Mammary microvascular endothelial cell (primary cell): ENCODE data around the gene DESI1. TPM values are rescaled to one million over a fixed set of nuclear protein-coding genes. Genes with fewer than 3 reads are reported as not detected.

Experiments
- total RNA-seq: library from RNA; depleted of rRNA; stranded (reverse); fragments of >200 nt; gene quantifications from 2 replicates; pipeline ENCODE4 v1.2.3, GENCODE V29; 2015

Gene DESI1
- 49.4 and 53.1 TPM in 2 replicates for total RNA-seq

DNA sequence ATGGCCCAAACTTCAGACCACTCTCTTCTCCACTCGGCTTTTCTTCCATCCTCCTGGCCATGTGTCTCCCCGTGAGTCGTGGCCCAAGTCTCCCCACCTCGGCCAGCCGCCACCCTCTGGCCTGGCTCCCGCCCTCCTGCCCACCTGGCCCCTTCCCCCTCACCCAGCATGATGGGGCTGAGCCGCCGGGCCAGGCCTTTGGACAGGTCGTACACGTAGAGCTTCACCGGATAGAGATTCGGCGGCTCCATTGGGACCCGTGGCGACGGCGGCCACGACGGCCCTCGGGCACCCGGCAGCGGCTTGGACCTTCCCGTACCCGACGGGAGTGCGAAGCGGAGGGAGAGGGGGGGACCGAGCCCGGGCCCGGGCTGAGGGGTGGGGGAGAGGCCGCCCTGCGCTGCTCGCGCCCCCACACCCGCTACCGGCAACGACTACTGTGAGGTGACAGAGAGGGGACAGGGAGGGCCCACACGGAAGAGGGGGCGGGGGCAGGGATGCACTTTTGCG lies at the start of gene DESI1:
TSS of gene DESI1 (minus strand) at position 455 of the 510 bp plus-strand sequence. CDS start at position 251, 204 bp downstream.

DNA sequence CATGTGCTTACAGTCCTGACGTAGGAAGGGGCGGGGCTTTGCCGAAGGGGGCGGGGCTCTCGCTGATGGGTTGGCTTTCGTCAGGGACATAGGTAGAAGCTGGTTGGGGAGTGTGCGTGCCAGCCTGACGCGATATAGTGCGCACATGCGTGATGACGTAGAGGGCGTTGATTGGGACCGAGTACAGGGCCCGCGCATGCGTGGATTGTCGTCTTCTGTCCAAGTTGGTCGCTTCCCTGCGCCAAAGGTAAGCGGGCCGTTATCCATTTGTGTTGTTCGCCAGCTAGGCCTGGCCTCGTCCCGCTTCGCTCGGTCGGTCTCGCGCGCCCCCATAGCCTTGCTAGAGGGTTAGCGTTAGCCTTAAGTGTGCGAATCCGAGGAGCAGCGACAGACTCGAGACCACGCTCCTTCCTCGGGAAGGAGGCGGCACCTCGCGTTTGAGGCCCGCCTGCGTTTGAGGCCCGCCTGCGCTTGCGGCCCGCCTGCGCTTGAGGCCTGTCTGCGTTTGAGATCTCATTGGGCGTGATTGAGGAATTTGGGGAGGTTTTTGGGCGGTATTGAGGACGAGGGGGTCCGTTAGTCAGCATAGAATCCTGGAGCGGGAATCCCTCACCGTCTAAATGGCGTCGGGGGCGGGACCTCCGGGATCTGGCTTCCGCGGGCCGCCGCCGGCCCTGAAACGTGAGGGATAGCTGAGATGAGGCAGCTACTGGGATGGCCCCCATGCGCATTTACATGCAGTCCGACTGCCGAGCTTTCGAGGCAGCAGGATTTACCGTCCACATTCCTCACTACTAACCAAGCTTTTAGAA lies 462 bp upstream of the DESI1 start, which contains the start of gene XRCC6:
TSS of gene XRCC6 (plus strand) at position 197 of the 812 bp plus-strand sequence. CDS start 710 bp downstream, outside the sequence.

DNA sequence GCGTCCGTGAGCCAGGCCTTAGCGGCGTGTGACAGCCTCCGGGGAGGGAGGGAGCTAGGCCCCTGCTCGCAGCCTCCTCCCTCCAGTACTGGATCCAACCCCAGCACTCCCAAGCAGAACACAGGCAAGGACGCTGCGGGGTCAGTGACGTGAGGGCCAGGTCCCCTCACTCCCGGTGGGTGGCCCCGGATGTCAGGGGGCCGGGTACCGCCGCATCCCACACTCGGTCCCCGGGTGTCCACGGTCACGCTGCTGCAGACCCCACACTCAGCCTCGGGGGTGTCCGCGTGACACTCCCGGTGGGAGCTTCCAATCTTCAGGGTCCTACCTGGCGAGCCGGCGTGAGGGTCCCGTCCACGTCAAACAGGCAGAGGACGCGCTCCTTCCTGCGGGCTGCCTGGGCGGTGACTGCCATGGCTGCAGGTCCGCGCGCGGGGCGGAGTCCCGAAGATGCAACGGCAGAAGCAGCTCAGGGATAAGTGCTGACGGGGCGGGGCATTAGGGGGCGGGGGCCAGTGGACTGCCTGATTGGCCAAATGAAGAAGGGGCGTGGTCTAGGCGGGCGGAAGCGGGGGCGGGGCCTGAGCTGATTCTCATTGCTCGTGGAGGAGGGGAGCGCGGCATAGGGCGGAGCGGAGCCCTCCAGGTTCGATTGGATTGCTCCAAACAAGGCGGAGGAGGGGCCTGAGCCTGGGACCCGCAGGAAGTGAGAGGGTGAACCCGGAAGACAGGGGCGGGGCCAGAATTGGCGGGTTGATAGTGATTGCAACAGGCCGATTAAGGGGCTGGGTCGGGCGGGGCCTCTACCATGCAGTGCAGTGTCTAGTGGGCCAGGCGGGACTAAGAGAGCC lies 31.2 kb downstream of the DESI1 start, which contains the start of gene PMM1:
TSS of gene PMM1 (minus strand) at position 450 of the 851 bp plus-strand sequence. CDS start at position 415, 35 bp downstream.

Other genes with a start within 250 kb of the DESI1 start
- gene TEF, start 239.1 kb downstream of the DESI1 start, total RNA-seq = 1.9 and 2.1 TPM in 2 replicates
- gene TOB2, start 174.2 kb downstream of the DESI1 start, total RNA-seq = 24.4 and 28.9 TPM in 2 replicates
- gene PHF5A, start 152.4 kb downstream of the DESI1 start, total RNA-seq = 60.4 and 77.1 TPM in 2 replicates
- gene ACO2, start 151.9 kb downstream of the DESI1 start, total RNA-seq = 83.7 and 94.3 TPM in 2 replicates
- gene POLR3H, start 76.6 kb downstream of the DESI1 start, total RNA-seq = 14.8 and 14.9 TPM in 2 replicates
- gene CSDC2, start 60.0 kb downstream of the DESI1 start, total RNA-seq = not detected in 2 replicates
- gene PMM1, start 31.2 kb downstream of the DESI1 start, total RNA-seq = 7.3 and 9.8 TPM in 2 replicates
- 431 and 469 TPM in 2 replicates for gene XRCC6, start 252 bp upstream of the DESI1 start, total RNA-seq
- 161 and 168 TPM in 2 replicates for gene SNU13, start 67.8 kb upstream of the DESI1 start, total RNA-seq
- gene MEI1, start 78.5 kb upstream of the DESI1 start, total RNA-seq = 0.54 and 2.2 TPM in 2 replicates
- 5.3 and 7.8 TPM in 2 replicates for gene CCDC134, start 179.6 kb upstream of the DESI1 start, total RNA-seq
- 59.4 and 60.4 TPM in 2 replicates for gene SREBF2, start 212.1 kb upstream of the DESI1 start, total RNA-seq